ENCODE data around the gene FEZF2.

- no peak for TF ChIP-seq CTCF (IDR thresholded peaks at IDR 0.05)
- no peak for TF ChIP-seq BHLHE40 (IDR thresholded peaks at IDR 0.05; ENCODE audit: low read depth, low read length)
- TF ChIP-seq EP300 (IDR thresholded peaks at IDR 0.05), result no peak
Observed at GRCh38 chr3:62361824-62362223, 11.5 kb downstream of the FEZF2 start.

All from A549 (cell line).